Right cardiac atrium (tissue), 5 donors: ENCODE results near the gene HS6ST3. TPM values are rescaled to one million over a fixed set of nuclear protein-coding genes. Genes with fewer than 3 reads are reported as not detected.
"Not testable (repeated sequence)": the region's sequence is repeated elsewhere in the genome, so short reads cannot be mapped to it uniquely, and the experiment has no call there.

Experiments
- ATAC-seq, 2 donors: fragments of 200-7000 bp; cut with Tn5 transposase; one replicate each; pipeline versions ENCODE4 v1.8.0 to v1.9.1; 2020; ENCODE audit warnings: moderate library complexity in 2 of 2, mild to moderate bottlenecking in 1 of 2
- DNase-seq, 3 donors: peaks; one replicate each; pipeline ENCODE4 v3.0.0-alpha.2; 2020
- H3K27ac ChIP-seq: one replicate; pipeline ENCODE4 v1.5.1; 2013; ENCODE audit warnings: mild to moderate bottlenecking, low read length, control low read depth, moderate library complexity
- H3K27me3 ChIP-seq: one replicate; pipeline ENCODE4 v1.6.1; 2013; ENCODE audit not compliant: control insufficient read depth, insufficient read depth
- H3K4me1 ChIP-seq: one replicate; pipeline ENCODE4 v1.6.1; 2013; ENCODE audit warnings: low read length; ENCODE audit not compliant: control insufficient read depth, insufficient read depth
- H3K4me3 ChIP-seq: one replicate; pipeline ENCODE4 v1.5.1; 2013; ENCODE audit warnings: low read length, control low read depth
- H3K9me3 ChIP-seq: one replicate; pipeline ENCODE4 v1.6.1; 2013; ENCODE audit warnings: low read length; ENCODE audit not compliant: control insufficient read depth
- WGBS: extraction: QIAGEN DNeasy Blood & Tissue Kit; methylation state at CpG from one replicate; pipeline ENCODE4 v1.1.7; 2013; 5-methylcytosine and 5-hydroxymethylcytosine counted together
- intact Hi-C, 4 donors: fragments of 100-400 bp; cut with DNase I; formaldehyde crosslinking; loops; one replicate each; pipeline versions ENCODE4 v1.11.0 to v1.14.0; 2022 to 2023
- polyA plus RNA-seq: library from polyadenylated mRNA; stranded (reverse); fragments of 200-250 nt; gene quantifications from one replicate; pipeline ENCODE4 v1.2.3, GENCODE V29; 2013
- total RNA-seq, 4 donors: library from RNA; stranded (reverse); fragmentation: NEBNext Ultra II Directional; extraction: Animal tissue kit (Norgen Biotek cat#: 25700); gene quantifications; one replicate each; pipeline ENCODE4 v1.2.1, GENCODE V29; 2021
- donor health status: healthy with polysubstance abuse.
- donor health status: DM: no; HTN: yes; CAD: no.
- donor health status: DM: no; HTN: no; CAD: no.
- donor health status: DM: no; HTN: yes; CAD: no; lungs with severe emphysema.
- donor health status: DM: yes; HTN: yes; CAD: no.

HS6ST3 gene
- total and polyA plus RNA-seq, 5 donors = 0.64 to 1.3 (median 0.79) TPM

- ATAC-seq = no peak
- H3K27me3 ChIP-seq = no peaks in the 10 kb centered on the region
- no peak for DNase-seq
- peaks cover 3% of the 10 kb centered on the region for H3K4me1 ChIP-seq
- intact Hi-C loops = no loop called here
- no peak overlapping the region for H3K27ac ChIP-seq
- H3K9me3 ChIP-seq = no peaks in the 10 kb centered on the region
- H3K4me3 ChIP-seq = no peak overlapping the region
Observed at GRCh38 chr13:96093296-96094006, 3.5 kb downstream of the HS6ST3 start.

DNA sequence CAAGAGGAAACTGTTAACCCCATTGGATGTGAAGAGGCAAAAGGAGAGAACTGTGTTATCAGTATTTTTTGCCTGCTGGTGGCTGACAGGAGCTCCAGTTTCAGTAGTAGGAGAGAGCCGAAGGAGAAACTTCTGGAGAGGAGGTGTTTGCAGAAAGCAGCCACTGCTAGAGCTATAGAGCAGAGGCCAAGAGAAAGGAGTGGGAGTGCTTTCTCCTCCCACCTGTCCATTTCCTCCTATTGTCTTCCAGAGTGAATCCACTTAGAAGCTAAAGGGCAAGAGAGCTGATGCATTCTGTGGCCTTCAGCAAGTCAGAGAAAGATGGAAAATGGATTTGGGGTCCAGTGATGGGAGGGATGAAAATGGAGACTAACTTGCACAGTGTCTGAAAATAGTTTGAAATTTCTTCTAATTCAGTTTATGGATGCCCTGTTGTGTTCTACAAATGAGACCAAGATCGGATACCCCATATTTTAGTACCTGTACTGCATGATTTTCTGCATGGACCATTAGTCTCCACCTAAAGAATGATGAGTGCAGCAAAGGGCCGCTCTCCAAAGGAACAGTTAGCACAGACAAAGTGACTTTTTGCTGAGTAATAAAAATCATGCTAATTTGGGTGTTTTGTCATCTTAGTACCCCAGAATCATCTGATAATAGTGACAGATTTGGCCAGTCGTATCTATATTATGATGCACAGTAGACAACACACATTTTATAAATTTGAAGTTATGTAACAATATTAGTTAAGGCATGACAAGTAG is 10.7 kb downstream of the HS6ST3 start:
- ATAC-seq = no peak
- H3K9me3 ChIP-seq = no peaks in the 10 kb centered on the region
- H3K4me3 ChIP-seq = no peak overlapping the region
- no peak for DNase-seq
- 75% methylated on average over 4 of the region's 4 CpGs for WGBS
- no peaks in the 10 kb centered on the region for H3K27me3 ChIP-seq
- no peaks in the 10 kb centered on the region for H3K4me1 ChIP-seq
- intact Hi-C loops = no loop called here
- H3K27ac ChIP-seq = no peak overlapping the region

DNA sequence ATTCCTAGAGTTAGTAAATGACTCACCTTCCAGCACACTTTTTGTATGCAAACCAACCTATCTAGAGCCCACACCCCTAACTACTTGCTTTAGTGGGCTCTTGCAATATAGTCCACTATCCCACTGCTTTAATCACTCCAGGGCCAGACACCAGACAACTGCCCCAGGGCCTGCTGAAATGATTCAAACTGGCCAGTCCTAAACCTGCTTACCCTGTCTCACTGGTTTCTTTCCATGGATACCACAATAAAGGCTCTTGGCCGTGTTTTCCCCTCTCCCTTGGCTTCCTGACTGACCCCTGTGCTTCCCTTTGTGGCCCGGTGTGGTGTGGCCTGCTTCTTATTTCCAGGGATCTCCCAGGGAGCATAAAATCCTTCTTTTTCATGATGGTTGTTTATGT is 14.6 kb downstream of the HS6ST3 start:
- Histone ChIP-seq H3K4me1 (no peaks in the 10 kb centered on the region), H3K27ac (no peak overlapping the region), H3K9me3 (no peaks in the 10 kb centered on the region), H3K4me3 (no peak overlapping the region), H3K27me3 (no peaks in the 10 kb centered on the region)
- intact Hi-C loops = no loop called here
- WGBS = 36% methylated on average over 2 of the region's 2 CpGs
- ATAC-seq (no peak), DNase-seq (no peak)

GRCh38 chr13:96108072-96108471 is 18.2 kb downstream of the HS6ST3 start:
- not testable (repeated sequence) for H3K4me3 ChIP-seq

DNA sequence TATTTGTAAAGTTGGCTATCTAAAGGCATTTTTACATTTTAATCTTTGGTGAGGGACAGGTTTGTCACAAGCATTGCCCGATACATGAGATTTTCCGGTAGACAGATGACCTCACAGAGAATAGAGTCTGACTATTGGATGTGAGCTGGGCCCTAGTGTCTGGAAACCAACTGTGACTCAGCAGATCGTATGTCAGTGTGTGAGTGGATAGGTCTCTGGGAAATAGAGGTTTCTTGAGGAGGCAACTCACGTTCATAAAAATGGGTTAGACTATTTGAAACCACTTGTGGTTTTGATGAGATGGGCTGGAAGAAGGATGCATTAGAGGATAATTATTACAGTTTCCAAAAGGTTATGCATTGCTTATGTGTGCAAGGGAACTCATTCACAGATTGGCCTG is 19.2 kb downstream of the HS6ST3 start:
- DNase-seq (no peak), ATAC-seq (no peak)
- intact Hi-C loops = no loop called here
- no peak overlapping the region for H3K27ac ChIP-seq
- no peak overlapping the region for H3K4me3 ChIP-seq
- H3K27me3 ChIP-seq = no peaks in the 10 kb centered on the region
- WGBS = 86% methylated on average over 4 of the region's 4 CpGs
- no peaks in the 10 kb centered on the region for H3K9me3 ChIP-seq
- H3K4me1 ChIP-seq = no peaks in the 10 kb centered on the region

More at GRCh38 chr13:96108072-96108471, 18.2 kb downstream of the HS6ST3 start:
- H3K9me3 ChIP-seq, H3K27ac ChIP-seq, ATAC-seq, H3K27me3 ChIP-seq, DNase-seq, intact Hi-C loops, H3K4me1 ChIP-seq: not testable (repeated sequence)
- 90% methylated on average over 8 of the region's 8 CpGs for WGBS

- no peaks in the 10 kb centered on the region for H3K27me3 ChIP-seq
- intact Hi-C loops = no loop called here
- no peaks in the 10 kb centered on the region for H3K9me3 ChIP-seq
- ATAC-seq = no peak
- 70% methylated on average over 2 of the region's 2 CpGs for WGBS
- H3K4me3 ChIP-seq = no peak overlapping the region
- no peaks in the 10 kb centered on the region for H3K4me1 ChIP-seq
- DNase-seq = no peak
- H3K27ac ChIP-seq = no peak overlapping the region
Observed at GRCh38 chr13:96112936-96113335, 23.0 kb downstream of the HS6ST3 start.

DNA sequence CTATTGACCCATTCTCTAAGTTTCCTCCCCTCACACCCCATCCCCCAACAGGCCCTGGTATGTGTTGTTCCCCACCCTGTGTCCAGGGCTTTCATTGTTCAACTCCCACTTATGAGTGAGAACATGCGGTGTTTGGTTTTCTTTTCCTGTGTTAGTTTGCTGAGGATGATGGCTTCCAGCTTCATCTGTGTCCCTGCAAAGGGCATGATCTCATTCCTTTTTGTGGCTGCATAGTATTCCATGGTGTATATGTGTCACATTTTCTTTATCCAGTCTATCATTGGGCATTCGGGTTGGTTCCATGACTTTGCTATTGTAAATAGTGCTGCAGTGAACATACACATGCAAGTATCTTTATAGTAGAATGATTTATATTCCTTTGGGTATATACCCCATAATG is 25.5 kb downstream of the HS6ST3 start:
- not testable (repeated sequence) for ATAC-seq, H3K4me1 ChIP-seq

GRCh38 chr13:96119921-96120320 is 30.0 kb downstream of the HS6ST3 start:
- WGBS = 52% methylated on average over 1 of the region's 1 CpG
- Histone ChIP-seq H3K9me3 (no peaks in the 10 kb centered on the region), H3K4me1 (no peaks in the 10 kb centered on the region), H3K4me3 (no peak overlapping the region), H3K27me3 (no peaks in the 10 kb centered on the region), H3K27ac (no peak overlapping the region)
- intact Hi-C loops = no loop called here
- DNase-seq = no peak
- ATAC-seq = no peak

More for the DNA sequence above, 25.5 kb downstream of the HS6ST3 start:
- H3K27me3 ChIP-seq, H3K27ac ChIP-seq, H3K4me3 ChIP-seq, intact Hi-C loops, H3K9me3 ChIP-seq, DNase-seq: not testable (repeated sequence)
- 95% methylated on average over 2 of the region's 2 CpGs for WGBS

GRCh38 chr13:96130818-96131340 is 41.0 kb downstream of the HS6ST3 start:
- 43% methylated on average over 3 of the region's 3 CpGs for WGBS
- no peak for ATAC-seq
- Histone ChIP-seq H3K27me3 (no peaks in the 10 kb centered on the region), H3K27ac (no peak overlapping the region), H3K9me3 (no peaks in the 10 kb centered on the region), H3K4me1 (no peaks in the 10 kb centered on the region), H3K4me3 (no peak overlapping the region)
- DNase-seq = no peak
- intact Hi-C loops = no loop called here

GRCh38 chr13:96141032-96141431 is 51.1 kb downstream of the HS6ST3 start:
- Histone ChIP-seq H3K27me3 (no peaks in the 10 kb centered on the region), H3K27ac (no peak overlapping the region), H3K9me3 (no peaks in the 10 kb centered on the region), H3K4me3 (no peak overlapping the region), H3K4me1 (no peaks in the 10 kb centered on the region)
- intact Hi-C loops = loop anchor here in 1 of 4 donors (5.0 kb wide), 1 partner anchor 676 kb away; no protein-coding TSS in a partner anchor
- no peak for ATAC-seq
- DNase-seq = no peak
- WGBS = 52% methylated on average over 3 of the region's 3 CpGs

GRCh38 chr13:96159725-96160124 is 69.8 kb downstream of the HS6ST3 start:
- intact Hi-C loops = no loop called here
- 81% methylated on average over 2 of the region's 2 CpGs for WGBS
- DNase-seq (no peak), ATAC-seq (no peak)
- H3K27me3 ChIP-seq = no peaks in the 10 kb centered on the region
- no peaks in the 10 kb centered on the region for H3K4me1 ChIP-seq
- H3K9me3 ChIP-seq = no peaks in the 10 kb centered on the region
- no peak overlapping the region for H3K27ac ChIP-seq
- H3K4me3 ChIP-seq = no peak overlapping the region
